ENCODE data around the gene PLA2G10. TPM values are rescaled to one million over a fixed set of nuclear protein-coding genes. Genes with fewer than 3 reads are reported as not detected.

The PLA2G10 gene
- polyA plus RNA-seq, 1 of the 3 experiments (the other 2 are of a cell fraction), result not detected

DNA sequence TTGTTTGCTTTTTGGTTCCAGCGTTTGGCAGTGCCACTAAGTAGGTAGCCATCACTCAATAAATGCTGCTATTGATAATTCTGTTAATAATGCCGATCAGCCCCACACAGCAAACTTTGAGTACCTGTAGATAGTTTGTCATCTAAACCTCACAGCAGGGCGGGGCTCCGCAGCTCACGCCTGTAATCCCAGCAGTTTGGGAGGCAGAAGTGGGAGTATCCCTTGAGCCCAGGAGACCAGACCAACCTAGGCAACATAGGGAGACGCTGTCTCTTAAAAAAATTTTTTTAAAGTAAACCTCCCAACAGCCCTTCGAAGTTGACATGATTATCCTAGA is 59.8 kb downstream of the PLA2G10 start:
- peak overlapping the region; percentile 98; the same call in 1 of the 2 replicates for H3K9ac ChIP-seq
- peak overlapping the region; percentile 96 for H3K4me2 ChIP-seq
- H4K20me1 ChIP-seq (ENCODE audit: insufficient read depth), result peaks cover 59% of the 10 kb centered on the region
- H3K27me3 ChIP-seq (ENCODE audit: insufficient read depth), result no peaks in the 10 kb centered on the region
- CTCF ChIA-PET, result no interaction called here
- POLR2A ChIA-PET, result interaction anchor here (0.8 kb wide), 1 partner anchor 9 kb away, joined by 3 read pairs; no protein-coding TSS in a partner anchor
- H2AFZ ChIP-seq (ENCODE audit: low read depth), result no peak overlapping the region
- H3K9me2 ChIP-seq, result no peaks in the 10 kb centered on the region
- WGBS (ENCODE audit: low lambda C conversion rate), result 55% methylated on average over 7 of the region's 7 CpGs
- H3F3A ChIP-seq (replicated peaks; ENCODE audit: insufficient read depth), result peaks cover 11% of the 10 kb centered on the region
- peaks cover 4 to 27% of the 10 kb centered on the region in 2 experiments for H3K36me3 ChIP-seq (replicated peaks in 1 of 2; ENCODE audit: control insufficient read depth in 1 of 2, insufficient read depth in 2 of 2, low read length in 1 of 2)
- H3K4me3 ChIP-seq (ENCODE audit: low read depth in 2 of 2, low read length in 1 of 2), result peak overlapping the region; percentile 88 to 98
- H3K79me2 ChIP-seq (ENCODE audit: insufficient read depth), result peaks cover 73% of the 10 kb centered on the region
- no peaks in the 10 kb centered on the region for H3K9me3 ChIP-seq
- TF ChIP-seq TEAD4 (IDR thresholded peaks at IDR 0.05; ENCODE audit: borderline replicate concordance, insufficient read depth) (no peak), POLR2AphosphoS5 (IDR thresholded peaks at IDR 0.05; ENCODE audit: low read depth, low read length) (no peak), RXRA (IDR thresholded peaks at IDR 0.05; ENCODE audit: borderline replicate concordance, low read depth) (no peak), TAF1 (IDR thresholded peaks at IDR 0.05; ENCODE audit: borderline replicate concordance, low read depth, low read length) (no peak), FOSL2 (IDR thresholded peaks at IDR 0.05; ENCODE audit: borderline replicate concordance, low read depth) (no peak), YY1 (IDR thresholded peaks at IDR 0.05; ENCODE audit: low read depth) (no peak), TCF12 (IDR thresholded peaks at IDR 0.05) (no peak), NFIC (IDR thresholded peaks at IDR 0.05; ENCODE audit: borderline replicate concordance) (no peak), GATA2 (CRISPR knock-in tag; IDR thresholded peaks at IDR 0.05) (no peak), RFX5 (IDR thresholded peaks at IDR 0.05; ENCODE audit: low read length) (no peak), RCOR1 (IDR thresholded peaks at IDR 0.05; ENCODE audit: low read length) (no peak), GABPA (IDR thresholded peaks at IDR 0.05; ENCODE audit: low read depth) (no peak)
- TF ChIP-seq, protein P1, sequence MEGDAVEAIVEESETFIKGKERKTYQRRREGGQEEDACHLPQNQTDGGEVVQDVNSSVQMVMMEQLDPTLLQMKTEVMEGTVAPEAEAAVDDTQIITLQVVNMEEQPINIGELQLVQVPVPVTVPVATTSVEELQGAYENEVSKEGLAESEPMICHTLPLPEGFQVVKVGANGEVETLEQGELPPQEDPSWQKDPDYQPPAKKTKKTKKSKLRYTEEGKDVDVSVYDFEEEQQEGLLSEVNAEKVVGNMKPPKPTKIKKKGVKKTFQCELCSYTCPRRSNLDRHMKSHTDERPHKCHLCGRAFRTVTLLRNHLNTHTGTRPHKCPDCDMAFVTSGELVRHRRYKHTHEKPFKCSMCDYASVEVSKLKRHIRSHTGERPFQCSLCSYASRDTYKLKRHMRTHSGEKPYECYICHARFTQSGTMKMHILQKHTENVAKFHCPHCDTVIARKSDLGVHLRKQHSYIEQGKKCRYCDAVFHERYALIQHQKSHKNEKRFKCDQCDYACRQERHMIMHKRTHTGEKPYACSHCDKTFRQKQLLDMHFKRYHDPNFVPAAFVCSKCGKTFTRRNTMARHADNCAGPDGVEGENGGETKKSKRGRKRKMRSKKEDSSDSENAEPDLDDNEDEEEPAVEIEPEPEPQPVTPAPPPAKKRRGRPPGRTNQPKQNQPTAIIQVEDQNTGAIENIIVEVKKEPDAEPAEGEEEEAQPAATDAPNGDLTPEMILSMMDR (IDR thresholded peaks at IDR 0.05), result no peak
- peak overlapping the region in 1 of 2 experiments; percentile 90; a peak in 1 of 4 replicates for H3K27ac ChIP-seq (ENCODE audit: low read depth in 2 of 2, low read length in 1 of 2)
- peaks cover 12% of the 10 kb centered on the region in 2 experiments; a peak in 2 of 4 replicates for H3K4me1 ChIP-seq (ENCODE audit: control insufficient read depth in 1 of 2, insufficient read depth in 2 of 2, low read depth in 1 of 2, low read length in 1 of 2)
- DNase-seq, result no peak

DNA sequence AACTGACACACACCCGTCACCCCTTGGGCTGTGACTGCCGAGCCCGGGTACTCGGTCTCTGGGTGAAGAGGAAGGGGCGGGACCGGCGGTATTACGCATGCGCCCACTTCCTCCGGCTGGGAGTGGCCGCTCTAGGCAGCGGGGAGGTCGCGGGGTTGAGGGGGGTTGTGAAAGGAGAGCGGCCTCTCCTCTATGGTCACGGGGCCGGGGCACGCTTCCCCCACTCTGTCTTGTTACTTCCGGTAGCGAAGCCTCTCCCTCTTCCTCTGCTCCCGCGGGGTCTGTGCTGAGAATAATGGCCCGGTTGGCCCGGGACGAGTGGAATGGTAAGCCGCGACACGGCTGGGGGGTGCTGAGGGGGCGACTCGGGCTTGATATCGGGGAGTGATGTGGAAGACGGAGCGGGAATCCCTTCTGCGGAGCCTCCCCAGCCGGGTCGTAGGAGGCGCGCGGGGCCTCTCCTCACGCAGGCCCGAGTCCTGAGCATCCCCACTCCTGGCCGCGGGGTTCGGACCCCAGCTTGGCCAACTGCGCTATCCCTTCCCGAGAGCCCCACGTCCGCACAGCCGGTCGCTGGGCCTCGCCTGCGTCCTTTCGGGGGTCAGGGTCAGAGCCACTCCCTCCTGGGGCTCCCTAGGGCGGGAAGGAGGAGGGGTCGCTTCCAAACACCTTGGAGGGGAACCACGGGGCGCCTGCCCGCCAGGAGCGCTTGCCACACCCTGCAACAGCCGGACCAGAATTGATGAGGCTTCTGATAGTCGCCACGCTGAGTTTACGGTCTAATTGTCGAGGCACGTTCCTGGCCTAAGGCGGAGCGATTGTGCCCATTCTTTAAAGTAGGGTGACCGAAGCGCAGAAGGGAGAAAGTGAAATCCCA is 61.2 kb downstream of the PLA2G10 start, which contains the start of gene BFAR:
TSS of gene BFAR (plus strand) at position 259 of the 877 bp plus-strand sequence. CDS start 11,396 bp downstream, outside the sequence.
- peaks cover 12 to 17% of the 10 kb centered on the region in 2 experiments; a peak in 3 of 4 replicates for H3K4me1 ChIP-seq (ENCODE audit: control insufficient read depth in 1 of 2, insufficient read depth in 2 of 2, low read depth in 1 of 2, low read length in 1 of 2)
- peak within 1 kb of the TSS; percentile 77 to 90 for H3K27ac ChIP-seq (ENCODE audit: low read depth in 2 of 2, low read length in 1 of 2)
- CTCF ChIA-PET, result no interaction called here
- POLR2A ChIA-PET, result interaction anchor here (0.9 kb wide), 1 partner anchor 40 kb away, joined by 3 read pairs; no protein-coding TSS in a partner anchor
- H3K4me3 ChIP-seq (ENCODE audit: low read depth in 2 of 2, low read length in 1 of 2), result peak within 1 kb of the TSS; percentile 88 to 98
- DNase-seq, result peak; percentile 94
- peak within 1 kb of the TSS; percentile 96 for H3K4me2 ChIP-seq
- no peaks in the 10 kb centered on the region for H3K9me2 ChIP-seq
- peaks cover 11% of the 10 kb centered on the region for H3F3A ChIP-seq (replicated peaks; ENCODE audit: insufficient read depth)
- no peaks in the 10 kb centered on the region for H3K27me3 ChIP-seq (ENCODE audit: insufficient read depth)
- peaks cover 73% of the 10 kb centered on the region for H3K79me2 ChIP-seq (ENCODE audit: insufficient read depth)
- H3K9ac ChIP-seq, result peak within 1 kb of the TSS; percentile 98
- H3K36me3 ChIP-seq (replicated peaks in 1 of 2; ENCODE audit: control insufficient read depth in 1 of 2, insufficient read depth in 2 of 2, low read length in 1 of 2), result peaks cover 0 to 17% of the 10 kb centered on the region in 2 experiments
- no peaks in the 10 kb centered on the region for H3K9me3 ChIP-seq
- peak within 1 kb of the TSS; percentile 91 for H2AFZ ChIP-seq (ENCODE audit: low read depth)
- under 1% methylated on average over 28 of the region's 69 CpGs for WGBS (ENCODE audit: low lambda C conversion rate)
- H4K20me1 ChIP-seq (ENCODE audit: insufficient read depth), result peaks cover 45% of the 10 kb centered on the region
- TF ChIP-seq, protein P2, sequence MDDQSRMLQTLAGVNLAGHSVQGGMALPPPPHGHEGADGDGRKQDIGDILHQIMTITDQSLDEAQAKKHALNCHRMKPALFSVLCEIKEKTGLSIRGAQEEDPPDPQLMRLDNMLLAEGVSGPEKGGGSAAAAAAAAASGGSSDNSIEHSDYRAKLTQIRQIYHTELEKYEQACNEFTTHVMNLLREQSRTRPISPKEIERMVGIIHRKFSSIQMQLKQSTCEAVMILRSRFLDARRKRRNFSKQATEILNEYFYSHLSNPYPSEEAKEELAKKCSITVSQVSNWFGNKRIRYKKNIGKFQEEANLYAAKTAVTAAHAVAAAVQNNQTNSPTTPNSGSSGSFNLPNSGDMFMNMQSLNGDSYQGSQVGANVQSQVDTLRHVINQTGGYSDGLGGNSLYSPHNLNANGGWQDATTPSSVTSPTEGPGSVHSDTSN (IDR thresholded peaks at IDR 0.05), result peak; percentile 43; the same call in 1 of the 2 replicates
- TF ChIP-seq, protein P3, sequence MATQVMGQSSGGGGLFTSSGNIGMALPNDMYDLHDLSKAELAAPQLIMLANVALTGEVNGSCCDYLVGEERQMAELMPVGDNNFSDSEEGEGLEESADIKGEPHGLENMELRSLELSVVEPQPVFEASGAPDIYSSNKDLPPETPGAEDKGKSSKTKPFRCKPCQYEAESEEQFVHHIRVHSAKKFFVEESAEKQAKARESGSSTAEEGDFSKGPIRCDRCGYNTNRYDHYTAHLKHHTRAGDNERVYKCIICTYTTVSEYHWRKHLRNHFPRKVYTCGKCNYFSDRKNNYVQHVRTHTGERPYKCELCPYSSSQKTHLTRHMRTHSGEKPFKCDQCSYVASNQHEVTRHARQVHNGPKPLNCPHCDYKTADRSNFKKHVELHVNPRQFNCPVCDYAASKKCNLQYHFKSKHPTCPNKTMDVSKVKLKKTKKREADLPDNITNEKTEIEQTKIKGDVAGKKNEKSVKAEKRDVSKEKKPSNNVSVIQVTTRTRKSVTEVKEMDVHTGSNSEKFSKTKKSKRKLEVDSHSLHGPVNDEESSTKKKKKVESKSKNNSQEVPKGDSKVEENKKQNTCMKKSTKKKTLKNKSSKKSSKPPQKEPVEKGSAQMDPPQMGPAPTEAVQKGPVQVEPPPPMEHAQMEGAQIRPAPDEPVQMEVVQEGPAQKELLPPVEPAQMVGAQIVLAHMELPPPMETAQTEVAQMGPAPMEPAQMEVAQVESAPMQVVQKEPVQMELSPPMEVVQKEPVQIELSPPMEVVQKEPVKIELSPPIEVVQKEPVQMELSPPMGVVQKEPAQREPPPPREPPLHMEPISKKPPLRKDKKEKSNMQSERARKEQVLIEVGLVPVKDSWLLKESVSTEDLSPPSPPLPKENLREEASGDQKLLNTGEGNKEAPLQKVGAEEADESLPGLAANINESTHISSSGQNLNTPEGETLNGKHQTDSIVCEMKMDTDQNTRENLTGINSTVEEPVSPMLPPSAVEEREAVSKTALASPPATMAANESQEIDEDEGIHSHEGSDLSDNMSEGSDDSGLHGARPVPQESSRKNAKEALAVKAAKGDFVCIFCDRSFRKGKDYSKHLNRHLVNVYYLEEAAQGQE (IDR thresholded peaks at IDR 0.05; ENCODE audit: low read depth, low read length), result peak; percentile 42
- TF ChIP-seq, protein P4, sequence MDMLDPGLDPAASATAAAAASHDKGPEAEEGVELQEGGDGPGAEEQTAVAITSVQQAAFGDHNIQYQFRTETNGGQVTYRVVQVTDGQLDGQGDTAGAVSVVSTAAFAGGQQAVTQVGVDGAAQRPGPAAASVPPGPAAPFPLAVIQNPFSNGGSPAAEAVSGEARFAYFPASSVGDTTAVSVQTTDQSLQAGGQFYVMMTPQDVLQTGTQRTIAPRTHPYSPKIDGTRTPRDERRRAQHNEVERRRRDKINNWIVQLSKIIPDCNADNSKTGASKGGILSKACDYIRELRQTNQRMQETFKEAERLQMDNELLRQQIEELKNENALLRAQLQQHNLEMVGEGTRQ (IDR thresholded peaks at IDR 0.05; ENCODE audit: borderline replicate concordance, low read depth, low read length), result no peak; the same call in 1 of the 2 replicates
- TF ChIP-seq SIN3A (IDR thresholded peaks at IDR 0.05; ENCODE audit: borderline replicate concordance, low read depth, low read length), result peak; percentile 54; the same call in 1 of the 2 replicates
- TF ChIP-seq MXI1 (IDR thresholded peaks at IDR 0.05; ENCODE audit: low read depth, low read length), result peak; percentile 85
- TF ChIP-seq SMC3 (IDR thresholded peaks at IDR 0.05; ENCODE audit: low read depth, low read length), result no peak
- TF ChIP-seq NRF1 (IDR thresholded peaks at IDR 0.05; ENCODE audit: low read depth, low read length), result peak; percentile 55; the same call in 1 of the 2 replicates
